ENCODE results near the gene CELA1.
"Not testable (repeated sequence)": the region's sequence is repeated elsewhere in the genome, so short reads cannot be mapped to it uniquely, and the experiment has no call there.

Gene CELA1

DNA sequence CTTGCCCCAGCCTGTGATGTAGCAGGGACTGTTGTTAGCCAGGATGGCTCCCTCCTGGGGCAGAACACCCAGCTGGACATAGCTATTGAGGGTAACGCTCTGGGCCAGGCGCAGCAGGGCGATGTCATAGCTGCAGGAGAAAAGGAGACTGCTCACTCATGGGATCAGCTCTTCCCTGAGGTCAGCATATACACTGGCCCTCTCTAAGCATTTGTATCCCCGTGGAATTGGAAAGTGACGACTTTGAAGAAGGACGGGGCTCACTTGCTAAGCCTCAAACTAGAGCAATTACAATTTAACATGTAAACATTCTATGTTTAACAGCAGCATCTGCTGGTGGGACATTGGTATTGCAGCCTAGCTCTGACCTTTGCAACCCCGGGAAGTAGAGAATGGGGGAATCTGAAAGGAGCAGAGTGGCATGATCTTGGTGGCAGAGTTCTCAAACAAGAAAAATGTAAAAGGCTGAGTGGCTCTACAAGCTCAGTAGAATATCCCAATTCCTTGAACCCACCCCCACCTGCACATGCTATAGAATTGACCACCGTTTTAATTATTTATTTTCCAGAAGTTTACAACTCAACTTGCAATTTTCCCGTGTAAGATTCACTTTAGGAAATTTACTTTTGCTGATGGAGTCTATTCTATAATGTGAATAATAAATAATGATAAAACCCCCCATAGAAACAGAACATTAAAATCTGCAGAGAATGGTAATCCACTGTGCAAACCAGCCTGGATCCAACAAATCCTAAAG lies 5.0 kb downstream of the CELA1 start:
- DNase-seq: peak; percentile 63

- no peak for DNase-seq
These were observed 6.7 kb downstream of the CELA1 start for GRCh38 chr12:51339750-51340149.

- not testable (repeated sequence) for DNase-seq
These were observed 9.1 kb downstream of the CELA1 start for GRCh38 chr12:51337336-51337735.

DNA sequence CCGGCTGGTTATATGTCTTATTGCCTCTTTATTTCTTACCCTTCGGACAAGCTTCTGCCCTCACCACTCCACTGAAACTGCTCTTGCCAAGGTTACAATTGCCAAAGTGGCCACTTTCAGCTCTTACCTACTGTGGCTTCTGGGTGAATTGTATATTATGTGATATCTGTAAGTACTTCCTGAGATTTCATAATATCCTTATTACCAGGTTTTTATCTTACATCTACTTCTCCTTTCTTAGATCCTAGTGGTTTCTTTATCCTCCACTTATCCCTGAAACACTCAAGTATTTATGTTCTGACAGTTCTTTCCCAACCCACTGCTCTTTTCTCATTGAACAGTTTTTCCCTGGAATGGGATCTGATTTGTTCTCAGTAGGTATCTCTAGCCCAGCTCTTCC lies 10.5 kb downstream of the CELA1 start:
- no peak for DNase-seq

DNA sequence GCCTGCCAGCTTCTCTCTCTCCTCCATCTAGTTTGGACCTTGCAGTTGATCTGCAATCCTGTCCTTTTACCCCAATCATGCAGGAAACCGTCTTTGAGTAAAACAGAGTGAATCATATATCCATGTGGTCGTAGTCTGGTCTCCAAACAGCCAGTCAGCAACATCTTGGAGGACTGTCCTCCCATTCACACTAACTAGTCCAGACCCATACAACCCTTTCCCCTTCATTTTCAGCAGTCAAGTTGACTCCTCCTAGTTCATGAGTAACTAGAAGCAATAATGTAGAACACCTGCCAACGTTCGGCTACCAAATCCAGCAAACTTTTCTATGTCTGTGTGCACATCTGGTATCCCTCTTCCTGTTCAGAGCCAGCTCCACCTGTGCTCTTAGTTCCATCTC lies 11.7 kb downstream of the CELA1 start:
- no peak for DNase-seq

- DNase-seq: no peak
These were observed 12.9 kb downstream of the CELA1 start for GRCh38 chr12:51333536-51333935.

DNA sequence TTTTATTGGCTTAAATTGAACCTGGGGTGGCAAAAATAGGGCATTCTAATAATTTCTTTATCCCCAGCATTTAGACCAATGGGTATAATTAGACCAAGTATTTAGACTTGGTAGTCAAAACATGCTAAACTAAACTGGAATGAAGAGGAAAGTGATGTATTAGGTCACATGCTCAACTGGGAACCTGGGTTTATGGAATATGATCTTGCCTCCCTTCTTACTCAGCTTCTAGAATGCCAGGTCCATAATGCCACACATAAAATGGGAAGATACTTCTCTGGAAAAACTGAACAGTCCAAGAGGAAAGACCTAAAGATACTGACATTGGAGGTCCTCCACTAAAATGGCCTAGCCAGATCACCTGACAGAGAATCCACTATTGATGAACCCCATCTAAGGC lies 16.3 kb downstream of the CELA1 start:
- no peak for DNase-seq

DNA sequence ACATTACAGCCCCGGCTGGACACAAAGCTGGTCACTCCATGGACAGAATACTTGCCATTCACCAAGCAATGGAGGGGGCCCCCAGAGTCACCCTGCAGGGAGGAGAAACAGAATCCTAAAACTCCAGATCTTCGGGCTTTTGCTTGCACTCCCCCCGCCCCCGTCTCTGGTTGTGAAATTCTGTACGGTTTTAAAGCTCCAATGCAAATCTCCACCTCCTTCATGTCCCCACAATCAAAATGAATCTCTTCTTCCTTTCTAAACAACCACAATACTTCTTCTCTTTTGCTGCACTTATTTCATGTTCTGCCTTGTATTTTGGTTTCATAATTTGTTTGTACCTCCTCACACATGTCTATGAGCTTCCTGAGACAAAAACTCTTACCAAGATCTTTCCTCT lies 16.7 kb downstream of the CELA1 start:
- no peak for DNase-seq

DNA sequence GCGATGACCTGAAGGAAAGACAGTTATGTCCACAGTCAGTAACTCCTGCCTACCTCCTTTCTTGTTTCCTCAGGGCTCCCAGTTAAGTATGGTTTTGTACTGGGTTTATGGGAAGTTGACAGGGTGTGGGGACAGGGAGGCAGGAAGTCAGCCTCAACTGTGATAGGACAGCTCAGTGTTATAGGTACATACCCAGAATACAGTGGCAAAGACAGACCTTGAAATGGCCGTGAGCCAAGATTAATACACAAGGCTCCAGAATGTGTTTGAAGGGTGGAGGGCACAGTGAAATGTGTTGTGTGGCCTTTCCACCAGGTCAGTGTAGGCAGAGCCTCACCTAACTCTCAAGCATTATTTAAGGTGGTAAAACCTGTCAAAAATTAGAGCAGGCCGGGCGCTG lies 17.9 kb downstream of the CELA1 start:
- DNase-seq: no peak

DNA sequence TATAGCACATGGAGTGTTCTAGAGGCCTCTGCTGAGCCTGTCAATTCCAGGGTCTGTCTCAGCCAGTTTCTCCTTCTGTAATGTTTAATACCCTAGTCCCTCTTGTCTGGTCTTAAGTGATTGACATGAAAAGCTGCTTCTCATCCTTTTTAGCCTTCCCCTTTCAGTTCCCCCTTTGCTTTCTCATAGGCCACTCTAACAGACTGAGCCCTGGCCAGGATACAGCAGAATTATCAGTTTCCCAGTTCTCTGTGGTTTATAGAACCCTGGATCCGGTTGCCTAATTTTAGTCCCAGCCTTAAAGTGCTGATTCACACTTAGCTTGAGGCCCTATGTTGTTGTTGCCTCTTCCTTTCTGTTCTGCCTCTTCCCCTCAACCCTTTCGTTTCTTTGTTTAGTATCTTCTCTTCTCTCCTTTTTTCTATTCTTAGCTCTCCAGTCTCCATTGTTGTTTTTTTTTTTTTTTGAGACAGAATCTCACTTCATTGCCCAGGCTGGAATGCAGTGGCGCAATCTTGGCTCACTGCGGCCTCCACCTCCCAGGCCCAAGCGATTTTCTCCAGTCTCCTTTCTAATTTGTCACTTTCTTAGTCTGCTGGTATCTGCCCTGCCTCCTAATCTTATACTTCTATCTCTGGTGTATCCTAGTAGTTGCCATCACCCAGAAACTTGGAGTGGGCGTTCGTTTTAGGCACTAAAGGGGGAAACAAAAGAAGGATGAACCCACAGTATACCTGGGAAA lies 19.6 kb downstream of the CELA1 start:
- DNase-seq: no peak

- no peak for DNase-seq
These were observed 21.5 kb downstream of the CELA1 start for GRCh38 chr12:51324953-51325352.

- peak; percentile 66 for DNase-seq
These were observed 22.2 kb downstream of the CELA1 start, which contains the start of gene BIN2 for GRCh38 chr12:51323966-51324895. BIN2 (minus strand) TSS chr12:51324174; CDS start chr12:51324102, 72 bp downstream.

GRCh38 chr12:51323317-51323960 lies 23.0 kb downstream of the CELA1 start:
- peak; percentile 28 for DNase-seq

DNA sequence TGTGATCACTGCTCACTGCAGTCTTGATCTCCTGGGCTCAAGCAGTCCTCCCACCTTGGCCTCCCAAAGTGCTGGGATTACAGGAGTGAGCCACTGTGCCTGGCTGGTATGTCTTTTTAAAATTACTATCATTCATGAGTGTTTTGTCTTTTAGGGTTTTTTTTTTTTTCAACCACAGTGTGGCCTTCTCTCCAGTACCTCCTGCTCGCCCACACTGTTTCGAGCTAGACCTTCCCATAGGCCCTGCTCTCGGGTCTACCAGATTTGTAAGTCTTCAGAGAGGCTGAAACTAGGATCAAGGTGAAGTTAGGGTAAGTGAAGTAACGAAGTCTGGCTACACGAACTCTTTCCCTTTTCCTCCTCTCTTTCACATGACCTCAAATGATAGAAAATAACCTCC lies 24.0 kb downstream of the CELA1 start:
- DNase-seq: no peak

DNA sequence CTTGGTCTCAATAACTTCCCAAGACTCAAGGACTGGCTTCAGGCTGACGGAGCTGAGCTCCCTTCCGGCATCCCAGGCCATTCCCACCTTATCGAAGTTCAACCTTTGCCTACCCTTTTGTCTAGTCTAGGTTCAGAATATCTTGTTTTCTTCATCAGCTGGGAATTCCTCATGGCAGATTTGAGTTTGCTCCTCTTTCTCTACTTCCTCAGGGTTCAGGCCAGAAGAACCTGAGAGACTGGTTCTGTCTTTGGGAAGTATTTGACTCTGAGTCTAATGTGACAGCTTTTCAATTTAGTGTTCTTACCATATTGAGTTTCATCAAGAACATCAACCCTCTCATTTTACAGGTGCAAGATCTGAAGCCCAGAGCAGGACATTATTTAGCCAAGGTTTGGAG lies 24.6 kb downstream of the CELA1 start:
- DNase-seq: no peak

DNA sequence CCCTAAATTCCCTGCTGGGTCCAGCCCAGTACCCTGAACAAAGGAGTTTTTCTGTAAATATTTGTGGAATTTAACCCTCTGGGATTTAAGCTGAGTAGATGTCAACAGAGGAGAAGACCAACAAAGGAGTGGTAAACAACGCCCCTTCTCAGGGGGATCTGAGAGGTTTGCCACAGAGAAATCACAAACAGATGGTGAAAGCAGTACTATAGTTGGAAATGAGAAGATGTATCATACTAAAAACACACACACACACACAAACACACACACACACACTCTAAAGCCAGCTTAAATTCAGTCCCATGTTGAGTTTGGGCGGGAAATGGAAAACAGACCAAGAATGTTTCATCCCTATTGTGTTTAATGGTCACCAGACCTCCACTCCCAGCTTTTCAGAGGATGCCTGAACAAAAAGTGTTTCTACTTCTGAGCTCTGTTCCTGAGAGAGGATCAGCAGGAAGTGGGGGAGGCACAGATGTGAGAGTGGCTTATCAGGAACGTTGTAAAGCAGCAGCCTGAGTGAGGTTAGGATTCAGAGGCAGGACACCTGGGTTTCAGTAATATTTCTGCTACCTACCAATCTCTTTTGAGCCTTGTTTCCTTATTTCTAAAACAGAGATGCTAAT lies 25.7 kb downstream of the CELA1 start:
- no peak for DNase-seq

GRCh38 chr12:51320311-51320694 lies 26.2 kb downstream of the CELA1 start:
- DNase-seq: no peak

DNA sequence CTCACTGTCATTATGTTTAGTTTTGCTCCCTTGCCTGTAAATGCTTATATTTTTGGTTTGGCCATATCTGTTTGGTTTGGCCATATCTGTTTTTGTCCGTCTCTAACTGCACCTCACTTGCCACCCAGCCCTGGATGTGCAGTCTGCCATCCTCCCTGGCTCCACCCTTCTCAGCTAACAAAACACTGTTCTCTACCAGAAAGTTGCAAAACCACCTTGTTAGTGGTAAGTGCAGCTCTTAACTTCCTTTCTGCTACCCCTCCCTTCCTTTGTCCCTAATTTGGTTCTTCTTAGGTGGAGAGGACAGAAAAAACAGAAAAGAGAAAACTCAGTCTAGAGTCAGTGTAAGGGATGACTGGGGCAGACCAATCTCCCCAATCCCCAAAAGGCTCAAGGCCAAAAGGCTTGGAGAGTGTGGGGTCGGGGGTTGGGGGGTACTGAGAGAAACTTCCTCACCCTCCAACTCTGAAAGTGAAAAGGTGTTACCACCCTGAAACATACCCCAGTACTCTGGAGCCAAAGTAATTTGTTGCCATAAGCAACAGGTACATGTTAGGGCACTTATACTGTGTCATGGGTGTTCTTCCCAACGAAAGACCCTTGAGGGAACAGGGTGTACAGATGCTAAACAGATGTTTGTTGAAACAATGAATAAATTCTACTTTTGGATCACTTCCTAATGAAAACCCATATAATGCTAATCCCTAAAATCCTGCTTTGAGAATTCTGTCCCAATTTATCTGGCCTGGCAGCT lies 27.5 kb downstream of the CELA1 start:
- no peak for DNase-seq

DNA sequence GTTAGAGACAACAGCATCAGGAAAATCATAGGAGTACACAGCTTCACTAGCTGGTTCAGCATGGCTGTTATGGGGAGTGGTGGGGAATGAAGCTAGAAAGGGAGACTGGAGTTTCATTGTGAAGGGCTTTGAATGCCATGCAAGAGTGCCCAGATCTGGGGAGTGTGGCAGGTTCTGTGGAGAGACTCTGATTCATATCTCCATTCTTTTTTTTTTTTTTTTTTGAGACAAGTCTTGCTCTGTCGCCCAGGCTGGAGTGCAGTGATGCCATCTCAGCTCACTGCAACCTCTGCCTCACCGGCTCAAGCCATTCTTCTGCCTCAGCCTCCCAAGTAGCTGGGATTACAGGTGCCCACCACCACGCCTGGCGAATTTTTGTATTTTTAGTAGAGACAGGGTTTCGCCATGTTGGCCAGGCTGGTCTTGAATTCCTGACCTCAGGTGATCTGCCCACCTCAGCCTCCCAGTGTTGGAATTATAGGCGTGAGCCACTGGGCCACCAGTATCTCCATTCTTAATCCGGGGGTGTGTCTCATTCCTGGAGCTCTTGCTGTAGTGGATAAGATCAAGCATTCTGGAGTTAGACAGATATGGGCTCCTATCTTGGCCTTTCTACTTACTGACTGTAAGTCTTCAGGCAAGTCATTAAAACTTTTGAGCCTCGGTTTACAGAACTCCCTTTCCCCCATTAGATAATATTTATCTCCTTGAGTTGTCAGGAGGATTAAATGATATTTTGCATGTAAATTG lies 28.2 kb downstream of the CELA1 start:
- DNase-seq: not testable (repeated sequence)

- no peak for DNase-seq
These were observed 35.1 kb downstream of the CELA1 start for GRCh38 chr12:51311389-51311788.

Data from stimulated activated CD4-positive, alpha-beta T cell treated with anti-CD3 and anti-CD28 coated beads, Interleukin-4, amount 100 ng/mL, for 1 hour (primary cell).